Tibial nerve (tissue), 4 donors: Measurements from ENCODE around the gene VAMP4. TPM values are rescaled to one million over a fixed set of nuclear protein-coding genes. Genes with fewer than 3 reads are reported as not detected.
A peak's percentile ranks its signal among the peaks of the same experiment; 100 is the strongest.

Experiments used
- DNase-seq, 2 donors: peaks; one replicate each; pipeline ENCODE4 v3.0.0-alpha.2; 2019; ENCODE audit warnings: low spot score in 2 of 2
- H3K27ac ChIP-seq, 4 donors: fragments of 200-600 bp; sonication (generic) in 3 of 4; one replicate each; pipeline ENCODE4 v1.5.1; 2017 to 2019; ENCODE audit warnings: mild to moderate bottlenecking in 1 of 4
- H3K27me3 ChIP-seq, 2 donors: fragments of 200-600 bp; sonication (generic) in 1 of 2; one replicate each; pipeline versions ENCODE4 v1.5.1 to v1.6.0; 2017 to 2019
- H3K36me3 ChIP-seq, 3 donors: fragments of 200-600 bp; sonication (generic); one replicate each; pipeline ENCODE4 v1.5.1; 2018 to 2019
- H3K4me1 ChIP-seq, 4 donors: fragments of 200-600 bp; sonication (generic) in 3 of 4; one replicate each; pipeline ENCODE4 v1.5.1; 2017 to 2019
- H3K4me3 ChIP-seq, 4 donors: fragments of 200-600 bp; sonication (generic) in 3 of 4; one replicate each; pipeline ENCODE4 v1.5.1; 2017 to 2019; ENCODE audit warnings: mild to moderate bottlenecking in 1 of 4, moderate library complexity in 1 of 4
- H3K9me3 ChIP-seq, 4 donors: fragments of 200-600 bp; sonication (generic) in 3 of 4; one replicate each; pipeline ENCODE4 v1.5.1; 2017 to 2019
- EP300 ChIP-seq, 2 donors: sonication (generic); formaldehyde crosslinking; IDR thresholded peaks; one replicate each; pipeline ENCODE4 v1.6.1; 2017; ENCODE audit warnings: antibody characterized with exemption in 2 of 2, mild to moderate bottlenecking in 1 of 2
- POLR2A ChIP-seq, 2 donors: fragments of 450-650 bp; IDR thresholded peaks; one replicate each; pipeline ENCODE4 v1.6.1; 2017; ENCODE audit warnings: antibody characterized with exemption in 2 of 2, mild to moderate bottlenecking in 2 of 2, moderate library complexity in 2 of 2
- WGBS, 2 donors: methylation state at CpG; one replicate each; pipeline ENCODE4 v1.1.5; 2018; 5-methylcytosine and 5-hydroxymethylcytosine counted together
- total RNA-seq, 4 donors: library from RNA; depleted of rRNA; stranded (reverse); fragments of >200 nt; gene quantifications; one replicate each; pipeline ENCODE4 v1.1.0, GENCODE V29; 2016
- TF ChIP-seq, protein P1 (sequence below), 5 experiments: fragments of 200-600 bp in 3 of 5; fragments of 450-650 bp in 2 of 5; sonication (generic) in 3 of 5; IDR thresholded peaks; one replicate each; pipeline ENCODE4 v1.5.1; 2016 to 2019; ENCODE audit warnings: antibody characterized with exemption in 5 of 5, mild to moderate bottlenecking in 3 of 5, moderate library complexity in 2 of 5

Gene VAMP4, protein sequence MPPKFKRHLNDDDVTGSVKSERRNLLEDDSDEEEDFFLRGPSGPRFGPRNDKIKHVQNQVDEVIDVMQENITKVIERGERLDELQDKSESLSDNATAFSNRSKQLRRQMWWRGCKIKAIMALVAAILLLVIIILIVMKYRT
- total RNA-seq = 10 to 100 TPM; 13.8 to 25.6 (median 16.7) TPM

GRCh38 chr1:171741872-171742576, at the start of gene VAMP4:
Gene VAMP4 (minus strand): TSS chr1:171742065. CDS start chr1:171738414, 3,651 bp downstream.
- TF ChIP-seq POLR2A (IDR thresholded peaks at IDR 0.05) (peak; percentile 93 to 97), EP300 (IDR thresholded peaks at IDR 0.05) (peak in 1 of 2 donors; percentile 99)
- TF ChIP-seq, protein P1, sequence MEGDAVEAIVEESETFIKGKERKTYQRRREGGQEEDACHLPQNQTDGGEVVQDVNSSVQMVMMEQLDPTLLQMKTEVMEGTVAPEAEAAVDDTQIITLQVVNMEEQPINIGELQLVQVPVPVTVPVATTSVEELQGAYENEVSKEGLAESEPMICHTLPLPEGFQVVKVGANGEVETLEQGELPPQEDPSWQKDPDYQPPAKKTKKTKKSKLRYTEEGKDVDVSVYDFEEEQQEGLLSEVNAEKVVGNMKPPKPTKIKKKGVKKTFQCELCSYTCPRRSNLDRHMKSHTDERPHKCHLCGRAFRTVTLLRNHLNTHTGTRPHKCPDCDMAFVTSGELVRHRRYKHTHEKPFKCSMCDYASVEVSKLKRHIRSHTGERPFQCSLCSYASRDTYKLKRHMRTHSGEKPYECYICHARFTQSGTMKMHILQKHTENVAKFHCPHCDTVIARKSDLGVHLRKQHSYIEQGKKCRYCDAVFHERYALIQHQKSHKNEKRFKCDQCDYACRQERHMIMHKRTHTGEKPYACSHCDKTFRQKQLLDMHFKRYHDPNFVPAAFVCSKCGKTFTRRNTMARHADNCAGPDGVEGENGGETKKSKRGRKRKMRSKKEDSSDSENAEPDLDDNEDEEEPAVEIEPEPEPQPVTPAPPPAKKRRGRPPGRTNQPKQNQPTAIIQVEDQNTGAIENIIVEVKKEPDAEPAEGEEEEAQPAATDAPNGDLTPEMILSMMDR (IDR thresholded peaks at IDR 0.05) = peak in 2 of 5 experiments; percentile 5 to 48
- H3K36me3 ChIP-seq = peaks cover 0 to 7% (median 0%) of the 10 kb centered on the region in 3 donors
- peak within 1 kb of the TSS; percentile 66 to 95 (median 88) for H3K4me3 ChIP-seq
- H3K27me3 ChIP-seq = no peaks in the 10 kb centered on the region
- peak; percentile 82 to 89 for DNase-seq
- peaks cover 0 to 51% (median 17%) of the 10 kb centered on the region in 4 donors for H3K4me1 ChIP-seq
- H3K27ac ChIP-seq = peak within 1 kb of the TSS; percentile 94 to 99 (median 96)
- 0% methylated on average over 56 to 57 of the region's 57 CpGs for WGBS, 2 donors
- H3K9me3 ChIP-seq = no peaks in the 10 kb centered on the region

- H3K36me3 ChIP-seq = peaks cover 5 to 100% (median 32%) of the 10 kb centered on the region in 3 donors
- H3K4me1 ChIP-seq = peaks cover 0 to 10% (median 0%) of the 10 kb centered on the region in 4 donors
- 91 to 93% methylated on average over 6 of the region's 6 CpGs for WGBS, 2 donors
- no peaks in the 10 kb centered on the region for H3K27me3 ChIP-seq
- H3K4me3 ChIP-seq = no peak overlapping the region
- no peak overlapping the region for H3K27ac ChIP-seq
- no peak for DNase-seq
- H3K9me3 ChIP-seq = no peaks in the 10 kb centered on the region
- TF ChIP-seq, protein P1 (IDR thresholded peaks at IDR 0.05) = no peak
- TF ChIP-seq EP300 (IDR thresholded peaks at IDR 0.05) = no peak
- TF ChIP-seq POLR2A (IDR thresholded peaks at IDR 0.05) = no peak
These were observed 48.5 kb upstream of the VAMP4 start for GRCh38 chr1:171790318-171790717.

DNA sequence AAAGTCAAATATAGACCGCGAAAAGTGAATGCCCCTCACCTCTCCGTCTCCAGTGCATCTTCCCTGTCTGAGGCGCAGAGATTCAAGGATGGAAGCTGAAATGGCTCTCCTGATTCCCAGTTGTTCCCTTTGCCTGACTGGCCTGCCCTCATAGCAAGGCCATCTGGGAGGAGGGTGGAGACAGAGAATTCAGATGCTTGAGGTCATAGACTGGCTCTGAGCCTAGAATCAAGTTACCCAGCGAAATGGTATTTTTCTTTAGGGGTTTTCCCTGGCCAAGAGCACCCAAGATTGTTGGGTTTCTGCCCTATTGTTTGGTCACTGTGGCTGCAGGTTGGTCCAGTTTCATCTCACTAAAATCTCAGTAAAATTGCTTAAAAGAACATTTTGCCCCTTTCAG, 46.8 kb upstream of the VAMP4 start:
- Histone ChIP-seq H3K9me3 (no peaks in the 10 kb centered on the region), H3K27ac (peak overlapping the region in 1 of 4 donors; percentile 41), H3K4me3 (no peak overlapping the region), H3K36me3 (peaks cover 5 to 100% (median 37%) of the 10 kb centered on the region in 3 donors), H3K4me1 (peaks cover 0 to 27% (median 4%) of the 10 kb centered on the region in 4 donors), H3K27me3 (no peaks in the 10 kb centered on the region)
- no peak for DNase-seq
- WGBS, 2 donors = 79 to 80% methylated on average over 5 of the region's 5 CpGs
- TF ChIP-seq, protein P1 (IDR thresholded peaks at IDR 0.05) = no peak
- TF ChIP-seq POLR2A (IDR thresholded peaks at IDR 0.05) = no peak
- TF ChIP-seq EP300 (IDR thresholded peaks at IDR 0.05) = no peak

- DNase-seq = no peak
- WGBS, 2 donors = 92 to 94% methylated on average over 15 of the region's 15 CpGs
- Histone ChIP-seq H3K36me3 (peaks cover 5 to 96% (median 32%) of the 10 kb centered on the region in 3 donors), H3K4me3 (no peak overlapping the region), H3K4me1 (peaks cover 0 to 35% (median 4%) of the 10 kb centered on the region in 4 donors), H3K27me3 (no peaks in the 10 kb centered on the region), H3K27ac (peak overlapping the region in 1 of 4 donors; percentile 41), H3K9me3 (no peaks in the 10 kb centered on the region)
- TF ChIP-seq POLR2A (IDR thresholded peaks at IDR 0.05) (no peak), EP300 (IDR thresholded peaks at IDR 0.05) (no peak)
- TF ChIP-seq, protein P1 (IDR thresholded peaks at IDR 0.05) = no peak
These were observed 46.0 kb upstream of the VAMP4 start for GRCh38 chr1:171787686-171788480.
